HCT116 (cell line): Measurements from ENCODE around the gene MAPRE2. TPM values are rescaled to one million over a fixed set of nuclear protein-coding genes. Genes with fewer than 3 reads are reported as not detected.

ENCODE experiments used
- ATAC-seq: fragments of 200-7000 bp; cut with Tn5 transposase; 2 replicates; pipeline ENCODE4 v1.9.1; 2020; ENCODE audit warnings: mild to moderate bottlenecking, moderate library complexity
- BruUV-seq: library from RNA; stranded (reverse); fragments of 400-500 nt; replicated peaks from 2 replicates; lab custom pipeline; 2021; lab: Mats Ljungman, UMichigan
- CTCF ChIA-PET: fragments of 300-600 bp; sonication (Branson Sonifier 250); formaldehyde crosslinking; loops from one replicate; lab custom pipeline; 2021; ENCODE audit warnings: antibody characterized with exemption; lab: Charles Lee
- POLR2A ChIA-PET: fragments of 300-600, 350-600 bp; sonication (Branson Sonifier 250); formaldehyde crosslinking; loops from one replicate; lab custom pipeline; 2021; ENCODE audit warnings: antibody characterized with exemption; lab: Charles Lee
- RAD21 ChIA-PET, 2 experiments: fragments of 300-600 bp; sonication (Branson Sonifier 250); formaldehyde crosslinking; loops; one replicate each; lab custom pipeline; 2023; ENCODE audit warnings: low total read pairs in 2 of 2; ENCODE audit not compliant: uncharacterized antibody in 2 of 2, unreplicated experiment in 2 of 2, low non-redundant PET in 1 of 2; lab: Charles Lee
- DNase-seq: peaks from one replicate; pipeline ENCODE4 v3.0.0-alpha.2; 2010; ENCODE audit warnings: low read depth, low spot score
- H2AFZ ChIP-seq: fragments of 200-600 bp; shearing (Covaris generic), sonication (generic); 2 replicates; pipeline ENCODE4 v1.6.1; 2017; ENCODE audit warnings: low read depth, mixed run types, mixed read lengths, antibody characterized with exemption, low read length; ENCODE audit not compliant: poor library complexity, severe bottlenecking
- H3K27ac ChIP-seq: 2 replicates; pipeline ENCODE4 v1.5.1; 2012; ENCODE audit warnings: low read depth, low read length
- H3K27me3 ChIP-seq: fragments of 200-600 bp; sonication (generic); 2 replicates; pipeline ENCODE4 v1.6.1; 2016; ENCODE audit warnings: mixed run types, low read length, mixed read lengths; ENCODE audit not compliant: insufficient read depth
- H3K36me3 ChIP-seq, 2 experiments: fragments of 200-500 bp in 1 of 2; fragments of 200-600 bp in 1 of 2; sonication (Bioruptor generic) in 1 of 2; sonication (generic) in 1 of 2; 2 replicates each; pipeline versions ENCODE4 v1.5.1 to v1.6.1; 2014 to 2016; ENCODE audit warnings: low read length in 2 of 2, inconsistent platforms in 1 of 2, mixed read lengths in 1 of 2, mixed run types in 1 of 2; ENCODE audit not compliant: insufficient read depth in 2 of 2, control insufficient read depth in 1 of 2
- H3K4me1 ChIP-seq, 2 experiments: fragments of 200-600 bp in 1 of 2; sonication (generic) in 1 of 2; 2 replicates each; pipeline versions ENCODE4 v1.5.1 to v1.6.1; 2012 to 2017; ENCODE audit warnings: low read length in 2 of 2, inconsistent platforms in 1 of 2, mild to moderate bottlenecking in 1 of 2, mixed read lengths in 1 of 2, mixed run types in 1 of 2, moderate library complexity in 1 of 2; ENCODE audit not compliant: insufficient read depth in 2 of 2, control insufficient read depth in 1 of 2
- H3K4me2 ChIP-seq: fragments of 200-600 bp; sonication (generic); 2 replicates; pipeline ENCODE4 v1.6.1; 2017; ENCODE audit warnings: mixed run types, low read length, mixed read lengths
- H3K4me3 ChIP-seq, 2 experiments: fragments of 200-600 bp in 1 of 2; sonication (generic) in 1 of 2; replicated peaks in 1 of 2; 2 replicates each; pipeline ENCODE4 v1.5.1; 2011 to 2016; ENCODE audit warnings: low read length in 2 of 2, control low read depth in 1 of 2, low read depth in 1 of 2, mild to moderate bottlenecking in 1 of 2, mixed read lengths in 1 of 2, mixed run types in 1 of 2
- H3K79me2 ChIP-seq: fragments of 200-600 bp; sonication (generic); 2 replicates; pipeline ENCODE4 v1.6.1; 2017; ENCODE audit warnings: mild to moderate bottlenecking, mixed run types, low read length, moderate library complexity, mixed read lengths; ENCODE audit not compliant: insufficient read depth
- H3K9ac ChIP-seq: fragments of 200-600 bp; sonication (generic); 2 replicates; pipeline ENCODE4 v1.6.1; 2016; ENCODE audit warnings: low read length, mixed read lengths
- H3K9me2 ChIP-seq: fragments of 200-600 bp; sonication (generic), shearing (Covaris generic); 2 replicates; pipeline ENCODE4 v1.6.1; 2017; ENCODE audit warnings: mixed run types, mild to moderate bottlenecking, moderate library complexity; ENCODE audit not compliant: insufficient read depth
- H3K9me3 ChIP-seq, 2 experiments: fragments of 200-500 bp in 1 of 2; fragments of 200-600 bp in 1 of 2; sonication (Bioruptor generic) in 1 of 2; sonication (generic) in 1 of 2; 2 replicates each; pipeline ENCODE4 v1.6.1; 2014 to 2017; ENCODE audit warnings: low read length in 2 of 2, mixed read lengths in 2 of 2, inconsistent platforms in 1 of 2, low read depth in 1 of 2, mild to moderate bottlenecking in 1 of 2, mixed run types in 1 of 2, moderate library complexity in 1 of 2; ENCODE audit not compliant: control insufficient read depth in 1 of 2, insufficient read depth in 1 of 2
- H4K20me1 ChIP-seq: fragments of 200-600 bp; sonication (generic), shearing (Covaris generic); 2 replicates; pipeline ENCODE4 v1.6.1; 2017; ENCODE audit warnings: mixed run types, mild to moderate bottlenecking, moderate library complexity; ENCODE audit not compliant: insufficient read depth
- CEBPB ChIP-seq: IDR thresholded peaks from 2 replicates; pipeline ENCODE4 v1.6.1; 2012; ENCODE audit warnings: low read depth
- EGR1 ChIP-seq: IDR thresholded peaks from 2 replicates; pipeline ENCODE4 v1.6.1; 2012; ENCODE audit warnings: low read depth
- ELF1 ChIP-seq: IDR thresholded peaks from 2 replicates; pipeline ENCODE4 v1.6.1; 2012; ENCODE audit warnings: low read depth, borderline replicate concordance
- POLR2A ChIP-seq: IDR thresholded peaks from 2 replicates; pipeline ENCODE4 v1.7.0; 2011; ENCODE audit warnings: borderline replicate concordance; ENCODE audit not compliant: insufficient read depth, insufficient read length; ENCODE audit errors: extremely low read depth
- POLR2AphosphoS5 ChIP-seq: IDR thresholded peaks from 2 replicates; pipeline ENCODE4 v1.6.1; 2011; ENCODE audit warnings: mild to moderate bottlenecking, low read depth, low read length, moderate library complexity
- RAD21 ChIP-seq: IDR thresholded peaks from 2 replicates; pipeline ENCODE4 v1.6.1; 2012; ENCODE audit warnings: low read depth, mild to moderate bottlenecking
- SIN3A ChIP-seq: IDR thresholded peaks from 2 replicates; pipeline ENCODE4 v1.6.1; 2012; ENCODE audit warnings: low read depth
- SP1 ChIP-seq: IDR thresholded peaks from 2 replicates; pipeline ENCODE4 v1.6.1; 2012; ENCODE audit warnings: low read depth
- TCF7L2 ChIP-seq: IDR thresholded peaks from 2 replicates; pipeline ENCODE4 v1.7.0; 2011; ENCODE audit warnings: borderline replicate concordance, inconsistent platforms; ENCODE audit not compliant: insufficient read depth, insufficient read length; ENCODE audit errors: extremely low read depth
- ZFX ChIP-seq: fragments of 450-650 bp; IDR thresholded peaks from 2 replicates; pipeline ENCODE4 v1.6.1; 2017
- ZNF274 ChIP-seq: fragments of 200-500 bp; sonication (Bioruptor generic); IDR thresholded peaks from 2 replicates; pipeline ENCODE4 v1.6.1; 2014; ENCODE audit warnings: mild to moderate bottlenecking, low read depth, low read length, inconsistent platforms
- intact Hi-C: fragments of 100-400 bp; cut with micrococcal nuclease; formaldehyde crosslinking; loops from 2 replicates; pipeline ENCODE4 v1.10.0; 2022
- total RNA-seq: library from RNA; stranded (reverse); gene quantifications from one replicate; pipeline ENCODE4 v1.2.1, GENCODE V29; 2021; ENCODE audit not compliant: unreplicated experiment
- TF ChIP-seq, protein P1 (sequence below): IDR thresholded peaks from 2 replicates; pipeline ENCODE4 v1.6.1; 2012
- TF ChIP-seq, protein P2 (sequence below): IDR thresholded peaks from 2 replicates; pipeline ENCODE4 v1.6.1; 2012
- TF ChIP-seq, protein P3 (sequence below): IDR thresholded peaks from 2 replicates; pipeline ENCODE4 v1.6.1; 2011; ENCODE audit warnings: mild to moderate bottlenecking, low read length, moderate library complexity; ENCODE audit not compliant: insufficient replicate concordance; ENCODE audit errors: extremely low read depth

Gene MAPRE2
- total RNA-seq, 1 experiment from 2014 or later = 17.2 TPM

DNA sequence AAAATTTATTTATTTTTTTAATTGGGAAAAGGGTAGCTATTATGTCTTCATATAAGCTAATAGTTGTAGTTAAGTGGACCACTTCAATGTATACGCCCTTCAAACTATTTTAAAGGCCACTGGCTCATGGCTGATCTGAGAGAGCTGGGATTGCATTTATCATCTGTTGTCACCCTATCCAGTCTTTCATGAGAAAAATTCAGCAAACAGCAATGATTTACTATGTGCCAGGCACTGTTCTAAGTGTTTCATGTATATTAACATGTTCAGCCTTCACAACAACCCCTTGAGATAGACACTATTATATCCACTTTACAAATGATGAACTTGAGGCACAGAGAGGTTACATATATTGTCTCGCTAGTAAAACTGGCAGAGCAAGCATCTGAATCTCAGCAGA is 133.5 kb downstream of the MAPRE2 start:
- no peaks in the 10 kb centered on the region for H3K36me3 ChIP-seq
- H3K9me3 ChIP-seq = no peaks in the 10 kb centered on the region
- H3K27ac ChIP-seq = no peak overlapping the region
- DNase-seq (no peak), ATAC-seq (no peak)
- no peaks in the 10 kb centered on the region for H3K9me2 ChIP-seq
- H3K79me2 ChIP-seq = no peaks in the 10 kb centered on the region
- no peak overlapping the region for H3K4me2 ChIP-seq
- no peaks in the 10 kb centered on the region for H4K20me1 ChIP-seq
- RAD21 ChIA-PET = no interaction called here
- intact Hi-C loops = loop anchor here (5.0 kb wide), 1 partner anchor 117 kb away; no protein-coding TSS in a partner anchor
- no peak overlapping the region for H2AFZ ChIP-seq
- CTCF ChIA-PET = no interaction called here
- no peak overlapping the region for H3K4me3 ChIP-seq
- no TSS peak for BruUV-seq
- H3K27me3 ChIP-seq = no peaks in the 10 kb centered on the region
- H3K4me1 ChIP-seq = no peaks in the 10 kb centered on the region; a peak in 1 of 4 replicates
- POLR2A ChIA-PET = no interaction called here
- no peak for TF ChIP-seq ELF1
- H3K9ac ChIP-seq = no peak overlapping the region

DNA sequence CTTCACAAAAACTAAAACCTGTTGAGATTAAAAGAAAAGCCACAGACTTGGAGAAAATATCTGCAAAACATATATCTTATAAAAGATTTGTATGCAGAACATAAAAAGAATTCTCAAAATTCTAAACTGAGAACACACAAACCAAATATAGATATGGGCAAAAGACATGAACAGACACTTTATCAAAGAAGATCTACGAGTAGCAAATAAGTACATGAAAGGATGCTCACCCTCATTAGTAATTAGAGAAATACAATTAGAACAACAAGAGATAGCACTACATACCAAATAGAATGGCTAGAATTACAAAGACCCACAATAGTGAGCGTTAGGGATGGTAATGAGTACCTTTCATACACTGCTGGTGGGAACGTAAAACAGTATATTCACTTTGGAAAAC is 135.7 kb downstream of the MAPRE2 start:
- Histone ChIP-seq H3K27ac (no peak overlapping the region), H3K79me2 (no peaks in the 10 kb centered on the region), H3K36me3 (no peaks in the 10 kb centered on the region), H2AFZ (no peak overlapping the region), H3K9me2 (no peaks in the 10 kb centered on the region), H3K4me2 (no peak overlapping the region), H3K4me1 (no peaks in the 10 kb centered on the region), H3K9ac (no peak overlapping the region), H3K27me3 (no peaks in the 10 kb centered on the region), H4K20me1 (no peaks in the 10 kb centered on the region), H3K4me3 (no peak overlapping the region), H3K9me3 (no peaks in the 10 kb centered on the region)
- ChIA-PET RAD21 (no interaction called here), POLR2A (no interaction called here), CTCF (no interaction called here)
- intact Hi-C loops = no loop called here
- no TSS peak for BruUV-seq
- ATAC-seq (no peak), DNase-seq (no peak)
- TF ChIP-seq ELF1 (no peak), TCF7L2 (no peak), ZFX (no peak), SIN3A (no peak), ZNF274 (no peak), POLR2AphosphoS5 (no peak), CEBPB (no peak), SP1 (no peak), POLR2A (no peak), EGR1 (no peak), RAD21 (no peak)
- TF ChIP-seq, protein P1, sequence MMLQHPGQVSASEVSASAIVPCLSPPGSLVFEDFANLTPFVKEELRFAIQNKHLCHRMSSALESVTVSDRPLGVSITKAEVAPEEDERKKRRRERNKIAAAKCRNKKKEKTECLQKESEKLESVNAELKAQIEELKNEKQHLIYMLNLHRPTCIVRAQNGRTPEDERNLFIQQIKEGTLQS = no peak
- TF ChIP-seq, protein P2, sequence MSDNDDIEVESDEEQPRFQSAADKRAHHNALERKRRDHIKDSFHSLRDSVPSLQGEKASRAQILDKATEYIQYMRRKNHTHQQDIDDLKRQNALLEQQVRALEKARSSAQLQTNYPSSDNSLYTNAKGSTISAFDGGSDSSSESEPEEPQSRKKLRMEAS = no peak
- TF ChIP-seq, protein P3, sequence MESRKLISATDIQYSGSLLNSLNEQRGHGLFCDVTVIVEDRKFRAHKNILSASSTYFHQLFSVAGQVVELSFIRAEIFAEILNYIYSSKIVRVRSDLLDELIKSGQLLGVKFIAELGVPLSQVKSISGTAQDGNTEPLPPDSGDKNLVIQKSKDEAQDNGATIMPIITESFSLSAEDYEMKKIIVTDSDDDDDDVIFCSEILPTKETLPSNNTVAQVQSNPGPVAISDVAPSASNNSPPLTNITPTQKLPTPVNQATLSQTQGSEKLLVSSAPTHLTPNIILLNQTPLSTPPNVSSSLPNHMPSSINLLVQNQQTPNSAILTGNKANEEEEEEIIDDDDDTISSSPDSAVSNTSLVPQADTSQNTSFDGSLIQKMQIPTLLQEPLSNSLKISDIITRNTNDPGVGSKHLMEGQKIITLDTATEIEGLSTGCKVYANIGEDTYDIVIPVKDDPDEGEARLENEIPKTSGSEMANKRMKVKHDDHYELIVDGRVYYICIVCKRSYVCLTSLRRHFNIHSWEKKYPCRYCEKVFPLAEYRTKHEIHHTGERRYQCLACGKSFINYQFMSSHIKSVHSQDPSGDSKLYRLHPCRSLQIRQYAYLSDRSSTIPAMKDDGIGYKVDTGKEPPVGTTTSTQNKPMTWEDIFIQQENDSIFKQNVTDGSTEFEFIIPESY = no peak
- TF ChIP-seq, all 23 proteins: peak for 0
